ENCODE results near the gene VPS37C. TPM values are rescaled to one million over a fixed set of nuclear protein-coding genes. Genes with fewer than 3 reads are reported as not detected.
A peak's percentile ranks its signal among the peaks of the same experiment; 100 is the strongest.

Gene VPS37C
- total and polyA plus RNA-seq, 10 of the 15 experiments (the other 5 are each of a cell fraction or from before 2014, with no cell fraction given): 0.39 to 16.5 (median 7.8) TPM

DNA sequence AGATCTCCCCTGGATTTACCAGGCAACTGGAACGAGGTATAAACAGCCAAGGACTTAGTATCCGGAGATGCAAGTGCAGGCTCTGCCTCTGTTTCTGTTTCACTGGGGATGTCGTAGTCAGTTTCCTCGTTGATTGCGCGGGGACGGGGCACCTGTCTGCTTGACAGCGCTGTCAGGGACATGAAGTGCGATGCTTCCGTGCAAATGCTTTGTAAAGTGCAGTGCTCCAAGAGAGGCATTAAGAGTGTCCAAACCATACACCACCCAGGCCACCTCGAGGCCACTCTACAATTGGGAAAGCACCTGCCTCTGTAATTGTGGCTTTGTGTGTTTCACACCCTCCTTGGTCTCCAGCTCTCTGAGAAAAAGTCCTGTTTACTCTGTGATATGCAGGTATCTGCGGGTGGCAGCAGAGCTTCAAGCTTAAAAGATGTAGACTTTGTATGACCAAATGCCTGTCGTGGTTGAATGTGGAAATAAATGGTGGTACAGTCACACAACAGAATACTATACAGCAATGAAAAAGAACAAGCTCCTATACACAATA, 77.6 kb downstream of the VPS37C start:
- Histone ChIP-seq H4K20me1 (ENCODE audit: control insufficient read depth, insufficient read depth) (no peaks in the 10 kb centered on the region), H3K9me3 (replicated peaks; ENCODE audit: control insufficient read depth, insufficient read depth, low read length) (no peaks in the 10 kb centered on the region; the same call in 2 of the 3 replicates), H3K27ac (ENCODE audit: control insufficient read depth, insufficient read depth) (no peak overlapping the region), H3K4me2 (ENCODE audit: control insufficient read depth, insufficient read depth) (no peak overlapping the region), H3K4me3 (no peak overlapping the region), H3K4me1 (ENCODE audit: control insufficient read depth, insufficient read depth, low read length) (no peaks in the 10 kb centered on the region), H2AFZ (ENCODE audit: control insufficient read depth, low read depth, low read length) (no peak overlapping the region), H3K36me3 (ENCODE audit: control insufficient read depth in 2 of 2, insufficient read depth in 2 of 2, low read length in 1 of 2) (no peaks in the 10 kb centered on the region), H3K27me3 (replicated peaks in 1 of 2; ENCODE audit: control insufficient read depth in 2 of 2, insufficient read depth in 2 of 2, low read length in 1 of 2) (no peaks in the 10 kb centered on the region), H3K9ac (ENCODE audit: control insufficient read depth, insufficient read depth, low read length) (no peak overlapping the region), H3K79me2 (ENCODE audit: control insufficient read depth, insufficient read depth, low read length) (no peaks in the 10 kb centered on the region; the same call in 1 of the 2 replicates)
- ChIA-PET POLR2A (no interaction called here), RAD21 (ENCODE audit: unreplicated experiment) (interaction anchor here (0.7 to 1.2 kb wide), 3 partner anchors 13 to 45 kb away, joined by 3 to 4 read pairs (median 3); no protein-coding TSS in a partner anchor), SMC1A (ENCODE audit: uncharacterized antibody, unreplicated experiment) (interaction anchor here (1.0 to 1.4 kb wide), 2 partner anchors 45 to 179 kb away, joined by 3 to 4 read pairs; no protein-coding TSS in a partner anchor), CTCF (interaction anchor here (0.6 to 1.4 kb wide), 8 partner anchors 42 to 123 kb away, joined by 3 to 6 read pairs (median 3); no protein-coding TSS in a partner anchor)
- BruUV-seq (replicated peaks): no TSS peak
- in situ Hi-C loops (cut with MboI) (no loop called here), intact Hi-C loops (cut with micrococcal nuclease; ENCODE audit: unreplicated experiment) (no loop called here)
- ATAC-seq (peak; percentile 77), DNase-seq (ENCODE audit: low read depth, low spot score) (no peak), FAIRE-seq (no peak)
- 73% methylated on average over 13 of the region's 13 CpGs for WGBS (ENCODE audit: insufficient coverage, insufficient replicate concordance, low lambda C conversion rate, missing lambda C conversion rate)
- TF ChIP-seq, protein P1, sequence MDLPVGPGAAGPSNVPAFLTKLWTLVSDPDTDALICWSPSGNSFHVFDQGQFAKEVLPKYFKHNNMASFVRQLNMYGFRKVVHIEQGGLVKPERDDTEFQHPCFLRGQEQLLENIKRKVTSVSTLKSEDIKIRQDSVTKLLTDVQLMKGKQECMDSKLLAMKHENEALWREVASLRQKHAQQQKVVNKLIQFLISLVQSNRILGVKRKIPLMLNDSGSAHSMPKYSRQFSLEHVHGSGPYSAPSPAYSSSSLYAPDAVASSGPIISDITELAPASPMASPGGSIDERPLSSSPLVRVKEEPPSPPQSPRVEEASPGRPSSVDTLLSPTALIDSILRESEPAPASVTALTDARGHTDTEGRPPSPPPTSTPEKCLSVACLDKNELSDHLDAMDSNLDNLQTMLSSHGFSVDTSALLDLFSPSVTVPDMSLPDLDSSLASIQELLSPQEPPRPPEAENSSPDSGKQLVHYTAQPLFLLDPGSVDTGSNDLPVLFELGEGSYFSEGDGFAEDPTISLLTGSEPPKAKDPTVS (IDR thresholded peaks at IDR 0.05; ENCODE audit: low read depth, low read length): no peak
- no peak for TF ChIP-seq NRF1 (conservative IDR thresholded peaks at IDR 0.05; ENCODE audit: low read depth, low read length)
- TF ChIP-seq, protein P2, sequence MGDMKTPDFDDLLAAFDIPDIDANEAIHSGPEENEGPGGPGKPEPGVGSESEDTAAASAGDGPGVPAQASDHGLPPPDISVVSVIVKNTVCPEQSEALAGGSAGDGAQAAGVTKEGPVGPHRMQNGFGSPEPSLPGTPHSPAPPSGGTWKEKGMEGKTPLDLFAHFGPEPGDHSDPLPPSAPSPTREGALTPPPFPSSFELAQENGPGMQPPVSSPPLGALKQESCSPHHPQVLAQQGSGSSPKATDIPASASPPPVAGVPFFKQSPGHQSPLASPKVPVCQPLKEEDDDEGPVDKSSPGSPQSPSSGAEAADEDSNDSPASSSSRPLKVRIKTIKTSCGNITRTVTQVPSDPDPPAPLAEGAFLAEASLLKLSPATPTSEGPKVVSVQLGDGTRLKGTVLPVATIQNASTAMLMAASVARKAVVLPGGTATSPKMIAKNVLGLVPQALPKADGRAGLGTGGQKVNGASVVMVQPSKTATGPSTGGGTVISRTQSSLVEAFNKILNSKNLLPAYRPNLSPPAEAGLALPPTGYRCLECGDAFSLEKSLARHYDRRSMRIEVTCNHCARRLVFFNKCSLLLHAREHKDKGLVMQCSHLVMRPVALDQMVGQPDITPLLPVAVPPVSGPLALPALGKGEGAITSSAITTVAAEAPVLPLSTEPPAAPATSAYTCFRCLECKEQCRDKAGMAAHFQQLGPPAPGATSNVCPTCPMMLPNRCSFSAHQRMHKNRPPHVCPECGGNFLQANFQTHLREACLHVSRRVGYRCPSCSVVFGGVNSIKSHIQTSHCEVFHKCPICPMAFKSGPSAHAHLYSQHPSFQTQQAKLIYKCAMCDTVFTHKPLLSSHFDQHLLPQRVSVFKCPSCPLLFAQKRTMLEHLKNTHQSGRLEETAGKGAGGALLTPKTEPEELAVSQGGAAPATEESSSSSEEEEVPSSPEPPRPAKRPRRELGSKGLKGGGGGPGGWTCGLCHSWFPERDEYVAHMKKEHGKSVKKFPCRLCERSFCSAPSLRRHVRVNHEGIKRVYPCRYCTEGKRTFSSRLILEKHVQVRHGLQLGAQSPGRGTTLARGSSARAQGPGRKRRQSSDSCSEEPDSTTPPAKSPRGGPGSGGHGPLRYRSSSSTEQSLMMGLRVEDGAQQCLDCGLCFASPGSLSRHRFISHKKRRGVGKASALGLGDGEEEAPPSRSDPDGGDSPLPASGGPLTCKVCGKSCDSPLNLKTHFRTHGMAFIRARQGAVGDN (IDR thresholded peaks at IDR 0.05): no peak
- no peak for TF ChIP-seq CREM (IDR thresholded peaks at IDR 0.05; ENCODE audit: low read depth)
- 0 out of 2 replicates have a peak, but pooled peaks have one; percentile 23 for TF ChIP-seq DPF2 (IDR thresholded peaks at IDR 0.05)
- TF ChIP-seq, protein P3, sequence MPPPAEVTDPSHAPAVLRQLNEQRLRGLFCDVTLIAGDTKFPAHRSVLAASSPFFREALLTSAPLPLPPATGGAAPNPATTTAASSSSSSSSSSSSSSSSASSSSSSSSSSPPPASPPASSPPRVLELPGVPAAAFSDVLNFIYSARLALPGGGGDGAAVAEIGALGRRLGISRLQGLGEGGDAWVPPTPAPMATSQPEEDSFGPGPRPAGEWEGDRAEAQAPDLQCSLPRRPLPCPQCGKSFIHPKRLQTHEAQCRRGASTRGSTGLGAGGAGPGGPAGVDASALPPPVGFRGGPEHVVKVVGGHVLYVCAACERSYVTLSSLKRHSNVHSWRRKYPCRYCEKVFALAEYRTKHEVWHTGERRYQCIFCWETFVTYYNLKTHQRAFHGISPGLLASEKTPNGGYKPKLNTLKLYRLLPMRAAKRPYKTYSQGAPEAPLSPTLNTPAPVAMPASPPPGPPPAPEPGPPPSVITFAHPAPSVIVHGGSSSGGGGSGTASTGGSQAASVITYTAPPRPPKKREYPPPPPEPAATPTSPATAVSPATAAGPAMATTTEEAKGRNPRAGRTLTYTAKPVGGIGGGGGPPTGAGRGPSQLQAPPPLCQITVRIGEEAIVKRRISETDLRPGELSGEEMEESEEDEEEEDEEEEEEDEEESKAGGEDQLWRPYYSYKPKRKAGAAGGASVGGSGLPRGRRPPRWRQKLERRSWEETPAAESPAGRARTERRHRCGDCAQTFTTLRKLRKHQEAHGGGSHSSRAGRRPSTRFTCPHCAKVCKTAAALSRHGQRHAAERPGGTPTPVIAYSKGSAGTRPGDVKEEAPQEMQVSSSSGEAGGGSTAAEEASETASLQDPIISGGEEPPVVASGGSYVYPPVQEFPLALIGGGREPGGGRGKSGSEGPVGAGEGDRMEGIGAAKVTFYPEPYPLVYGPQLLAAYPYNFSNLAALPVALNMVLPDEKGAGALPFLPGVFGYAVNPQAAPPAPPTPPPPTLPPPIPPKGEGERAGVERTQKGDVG (CRISPR knock-in tag; IDR thresholded peaks at IDR 0.05): no peak
- no peak for TF ChIP-seq IRF4 (IDR thresholded peaks at IDR 0.05; ENCODE audit: low read depth, low read length)
- no peak for TF ChIP-seq ZNF217 (IDR thresholded peaks at IDR 0.05)
- no peak for TF ChIP-seq STAT1 (conservative IDR thresholded peaks at IDR 0.05)
- 0 out of 2 replicates have a peak, but pooled peaks have one; percentile 46 for TF ChIP-seq NBN (IDR thresholded peaks at IDR 0.05)
- TF ChIP-seq, protein P4, sequence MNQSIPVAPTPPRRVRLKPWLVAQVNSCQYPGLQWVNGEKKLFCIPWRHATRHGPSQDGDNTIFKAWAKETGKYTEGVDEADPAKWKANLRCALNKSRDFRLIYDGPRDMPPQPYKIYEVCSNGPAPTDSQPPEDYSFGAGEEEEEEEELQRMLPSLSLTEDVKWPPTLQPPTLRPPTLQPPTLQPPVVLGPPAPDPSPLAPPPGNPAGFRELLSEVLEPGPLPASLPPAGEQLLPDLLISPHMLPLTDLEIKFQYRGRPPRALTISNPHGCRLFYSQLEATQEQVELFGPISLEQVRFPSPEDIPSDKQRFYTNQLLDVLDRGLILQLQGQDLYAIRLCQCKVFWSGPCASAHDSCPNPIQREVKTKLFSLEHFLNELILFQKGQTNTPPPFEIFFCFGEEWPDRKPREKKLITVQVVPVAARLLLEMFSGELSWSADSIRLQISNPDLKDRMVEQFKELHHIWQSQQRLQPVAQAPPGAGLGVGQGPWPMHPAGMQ (IDR thresholded peaks at IDR 0.05; ENCODE audit: borderline replicate concordance): no peak
- no peak for TF ChIP-seq SUPT20H (IDR thresholded peaks at IDR 0.05; ENCODE audit: borderline replicate concordance, control insufficient read depth, low read depth, low read length)
- TF ChIP-seq FOXK2 (IDR thresholded peaks at IDR 0.05): no peak
- no peak for TF ChIP-seq SP1 (IDR thresholded peaks at IDR 0.05; ENCODE audit: low read depth, low read length)
- TF ChIP-seq BCL11A (IDR thresholded peaks at IDR 0.05; ENCODE audit: low read depth, low read length): no peak
- TF ChIP-seq LARP7 (IDR thresholded peaks at IDR 0.05): no peak

Data from GM12878 (cell line).